GM23338 (cell line): ENCODE results near the gene ARCN1. TPM values are rescaled to one million over a fixed set of nuclear protein-coding genes. Genes with fewer than 3 reads are reported as not detected.

ENCODE experiments used
- ATAC-seq: fragments of 200-7000 bp; cut with Tn5 transposase; 3 replicates; pipeline ENCODE4 v1.9.1; 2020
- DNase-seq: peaks from one replicate; pipeline ENCODE4 v3.0.0-alpha.2; 2015; ENCODE audit warnings: low spot score
- H2AFZ ChIP-seq: fragments of 200-600 bp; sonication (generic); 2 replicates; pipeline ENCODE4 v1.8.0; 2016; ENCODE audit warnings: antibody characterized with exemption, mild to moderate bottlenecking, moderate library complexity
- H3F3A ChIP-seq: fragments of 200-600 bp; sonication (generic); replicated peaks from 2 replicates; pipeline ENCODE4 v1.8.0; 2017; ENCODE audit warnings: antibody characterized with exemption, mixed run types, low read depth
- H3K27ac ChIP-seq: fragments of 200-600 bp; sonication (generic); 2 replicates; pipeline ENCODE4 v1.6.1; 2016; ENCODE audit warnings: low read depth
- H3K27me3 ChIP-seq: fragments of 200-600 bp; sonication (generic); 2 replicates; pipeline ENCODE4 v1.8.0; 2016; ENCODE audit warnings: mild to moderate bottlenecking, mixed run types, moderate library complexity; ENCODE audit not compliant: insufficient read depth
- H3K36me3 ChIP-seq: fragments of 200-600 bp; sonication (generic); 2 replicates; pipeline ENCODE4 v1.8.0; 2016; ENCODE audit warnings: mild to moderate bottlenecking; ENCODE audit not compliant: insufficient read depth
- H3K4me1 ChIP-seq: fragments of 200-600 bp; sonication (generic); 2 replicates; pipeline ENCODE4 v1.8.0; 2016; ENCODE audit warnings: mild to moderate bottlenecking, moderate library complexity; ENCODE audit not compliant: insufficient read depth
- H3K4me2 ChIP-seq: fragments of 200-600 bp; sonication (generic); 2 replicates; pipeline ENCODE4 v1.7.1; 2017; ENCODE audit warnings: mixed run types
- H3K4me3 ChIP-seq: fragments of 200-600 bp; sonication (generic); 2 replicates; pipeline ENCODE4 v1.6.1; 2016; ENCODE audit warnings: mixed run types
- H3K79me2 ChIP-seq: fragments of 200-600 bp; sonication (generic); replicated peaks from 2 replicates; pipeline ENCODE4 v1.8.0; 2017; ENCODE audit warnings: mild to moderate bottlenecking; ENCODE audit not compliant: insufficient read depth
- H3K9me2 ChIP-seq: fragments of 200-600 bp; sonication (generic); 2 replicates; pipeline ENCODE4 v1.8.0; 2017; ENCODE audit not compliant: insufficient read depth
- H4K20me1 ChIP-seq: fragments of 200-600 bp; sonication (generic); replicated peaks from 2 replicates; pipeline ENCODE4 v1.8.0; 2017; ENCODE audit warnings: mild to moderate bottlenecking; ENCODE audit not compliant: insufficient read depth
- H3K27ac Mint-ChIP-seq: 2 replicates; pipeline ENCODE4 v1.8.0; 2020; ENCODE audit warnings: inconsistent platforms, mild to moderate bottlenecking, moderate library complexity, mixed read lengths
- H3K27me3 Mint-ChIP-seq: 3 replicates; pipeline ENCODE4 v1.8.0; 2022; ENCODE audit warnings: low read depth, mild to moderate bottlenecking, moderate library complexity, mixed read lengths, inconsistent platforms; ENCODE audit not compliant: insufficient read depth, poor library complexity
- H3K36me3 Mint-ChIP-seq: 3 replicates; pipeline ENCODE4 v1.8.0; 2021; ENCODE audit warnings: low read depth, mild to moderate bottlenecking, inconsistent platforms, moderate library complexity, mixed read lengths
- H3K4me1 Mint-ChIP-seq: 3 replicates; pipeline ENCODE4 v1.8.0; 2020; ENCODE audit warnings: mild to moderate bottlenecking, inconsistent platforms, mixed read lengths
- H3K4me3 Mint-ChIP-seq: 3 replicates; pipeline ENCODE4 v1.8.0; 2021; ENCODE audit warnings: moderate library complexity, mild to moderate bottlenecking, inconsistent platforms, mixed read lengths
- H3K9me3 Mint-ChIP-seq: 3 replicates; pipeline ENCODE4 v1.8.0; 2020; ENCODE audit warnings: moderate library complexity, mild to moderate bottlenecking, inconsistent platforms, mixed read lengths
- CREB1 ChIP-seq: fragments of 250-450 bp; sonication (Bioruptor Pico); IDR thresholded peaks from 2 replicates; pipeline ENCODE4 v1.5.0; 2020; ENCODE audit warnings: low read depth, mild to moderate bottlenecking, moderate library complexity
- CTCF ChIP-seq, 2 experiments: fragments of 200-600 bp in 1 of 2; sonication (generic) in 1 of 2; conservative IDR thresholded peaks; 2 replicates each; pipeline versions ENCODE4 v1.5.1 to v1.6.1; 2016 to 2017; ENCODE audit warnings: antibody characterized with exemption in 2 of 2, low read depth in 2 of 2, mild to moderate bottlenecking in 2 of 2, moderate library complexity in 1 of 2
- EZH2 ChIP-seq: fragments of 200-600 bp; sonication (generic); IDR thresholded peaks from one replicate; pipeline ENCODE4 v1.8.0; 2017; ENCODE audit warnings: antibody characterized with exemption, mild to moderate bottlenecking, low read depth; ENCODE audit not compliant: unreplicated experiment
- EZH2phosphoT487 ChIP-seq: fragments of 200-600 bp; sonication (generic); IDR thresholded peaks from one replicate; pipeline ENCODE4 v1.8.1; 2018; ENCODE audit warnings: antibody characterized with exemption; ENCODE audit not compliant: unreplicated experiment
- JUNB ChIP-seq: IDR thresholded peaks from one replicate; pipeline ENCODE4 v1.6.1; 2016; ENCODE audit warnings: antibody characterized with exemption; ENCODE audit not compliant: unreplicated experiment
- NANOG ChIP-seq: IDR thresholded peaks from 2 replicates; pipeline ENCODE4 v1.6.1; 2016; ENCODE audit warnings: antibody characterized with exemption, borderline replicate concordance
- POLR2AphosphoS5 ChIP-seq: IDR thresholded peaks from 2 replicates; pipeline ENCODE4 v1.6.1; 2016; ENCODE audit warnings: antibody characterized with exemption, low read depth
- STAT1 ChIP-seq: IDR thresholded peaks from one replicate; pipeline ENCODE4 v1.6.1; 2016; ENCODE audit warnings: antibody characterized with exemption; ENCODE audit not compliant: unreplicated experiment
- ZNF114 ChIP-seq: fragments of 250-450 bp; sonication (Bioruptor Pico); IDR thresholded peaks from 2 replicates; pipeline ENCODE4 v1.5.0; 2020; ENCODE audit warnings: mild to moderate bottlenecking, moderate library complexity
- ZNF331 ChIP-seq: fragments of 250-450 bp; sonication (Bioruptor Pico); IDR thresholded peaks from 2 replicates; pipeline ENCODE4 v1.5.0; 2020; ENCODE audit warnings: low read depth, mild to moderate bottlenecking, moderate library complexity
- polyA plus RNA-seq: library from polyadenylated mRNA; unstranded; fragments of >200 nt; fragmentation: Nextera tagmentation; extraction: Ambion mirVana; gene quantifications from 2 replicates; pipeline ENCODE4 v1.2.1, GENCODE V29; 2016
- total RNA-seq: library from RNA; depleted of rRNA; stranded (reverse); fragments of >200 nt; shearing (Covaris generic); gene quantifications from 2 replicates; pipeline ENCODE4 v1.2.3, GENCODE V29; 2014
- TF ChIP-seq, protein P1 (sequence below): IDR thresholded peaks from 2 replicates; pipeline ENCODE4 v1.6.1; 2016; ENCODE audit warnings: antibody characterized with exemption
- TF ChIP-seq, protein P2 (sequence below): IDR thresholded peaks from one replicate; pipeline ENCODE4 v1.6.1; 2018; ENCODE audit warnings: antibody characterized with exemption; ENCODE audit not compliant: unreplicated experiment
- TF ChIP-seq, protein P3 (sequence below): fragments of 250-450 bp; sonication (Bioruptor Pico); IDR thresholded peaks from 2 replicates; pipeline ENCODE4 v1.5.0; 2020; ENCODE audit warnings: mild to moderate bottlenecking, moderate library complexity

ARCN1 gene
- total and polyA plus RNA-seq, 2 experiments from 2014 or later: 79.9 to 106 TPM

- Histone ChIP-seq H3K27me3 (no peaks in the 10 kb centered on the region), H3K4me3 (no peak overlapping the region), H3K9me2 (no peaks in the 10 kb centered on the region), H3K4me1 (no peaks in the 10 kb centered on the region), H2AFZ (no peak overlapping the region), H3K4me2 (no peak overlapping the region), H3K27ac (no peak overlapping the region), H3K79me2 (no peaks in the 10 kb centered on the region), H3K36me3 (peaks cover 29% of the 10 kb centered on the region), H3F3A (no peaks in the 10 kb centered on the region), H4K20me1 (peaks cover 28% of the 10 kb centered on the region)
- no peak for DNase-seq
- Mint-ChIP-seq H3K4me1 (no peaks in the 10 kb centered on the region), H3K9me3 (no peaks in the 10 kb centered on the region; the same call in 2 of the 3 replicates), H3K27me3 (peaks cover 4% of the 10 kb centered on the region), H3K4me3 (no peak overlapping the region), H3K27ac (no peak overlapping the region), H3K36me3 (peaks cover 63% of the 10 kb centered on the region)
- TF ChIP-seq, protein P1, sequence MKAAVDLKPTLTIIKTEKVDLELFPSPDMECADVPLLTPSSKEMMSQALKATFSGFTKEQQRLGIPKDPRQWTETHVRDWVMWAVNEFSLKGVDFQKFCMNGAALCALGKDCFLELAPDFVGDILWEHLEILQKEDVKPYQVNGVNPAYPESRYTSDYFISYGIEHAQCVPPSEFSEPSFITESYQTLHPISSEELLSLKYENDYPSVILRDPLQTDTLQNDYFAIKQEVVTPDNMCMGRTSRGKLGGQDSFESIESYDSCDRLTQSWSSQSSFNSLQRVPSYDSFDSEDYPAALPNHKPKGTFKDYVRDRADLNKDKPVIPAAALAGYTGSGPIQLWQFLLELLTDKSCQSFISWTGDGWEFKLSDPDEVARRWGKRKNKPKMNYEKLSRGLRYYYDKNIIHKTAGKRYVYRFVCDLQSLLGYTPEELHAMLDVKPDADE: no peak
- TF ChIP-seq CREB1 (no peak), JUNB (no peak), ZNF331 (CRISPR knock-in tag) (no peak), CTCF (conservative IDR thresholded peaks at IDR 0.05; ENCODE audit: low read depth in 2 of 2) (no peak), STAT1 (no peak), POLR2AphosphoS5 (no peak), EZH2phosphoT487 (no peak), NANOG (no peak), EZH2 (no peak), ZNF114 (CRISPR knock-in tag) (no peak)
- TF ChIP-seq, protein P2, sequence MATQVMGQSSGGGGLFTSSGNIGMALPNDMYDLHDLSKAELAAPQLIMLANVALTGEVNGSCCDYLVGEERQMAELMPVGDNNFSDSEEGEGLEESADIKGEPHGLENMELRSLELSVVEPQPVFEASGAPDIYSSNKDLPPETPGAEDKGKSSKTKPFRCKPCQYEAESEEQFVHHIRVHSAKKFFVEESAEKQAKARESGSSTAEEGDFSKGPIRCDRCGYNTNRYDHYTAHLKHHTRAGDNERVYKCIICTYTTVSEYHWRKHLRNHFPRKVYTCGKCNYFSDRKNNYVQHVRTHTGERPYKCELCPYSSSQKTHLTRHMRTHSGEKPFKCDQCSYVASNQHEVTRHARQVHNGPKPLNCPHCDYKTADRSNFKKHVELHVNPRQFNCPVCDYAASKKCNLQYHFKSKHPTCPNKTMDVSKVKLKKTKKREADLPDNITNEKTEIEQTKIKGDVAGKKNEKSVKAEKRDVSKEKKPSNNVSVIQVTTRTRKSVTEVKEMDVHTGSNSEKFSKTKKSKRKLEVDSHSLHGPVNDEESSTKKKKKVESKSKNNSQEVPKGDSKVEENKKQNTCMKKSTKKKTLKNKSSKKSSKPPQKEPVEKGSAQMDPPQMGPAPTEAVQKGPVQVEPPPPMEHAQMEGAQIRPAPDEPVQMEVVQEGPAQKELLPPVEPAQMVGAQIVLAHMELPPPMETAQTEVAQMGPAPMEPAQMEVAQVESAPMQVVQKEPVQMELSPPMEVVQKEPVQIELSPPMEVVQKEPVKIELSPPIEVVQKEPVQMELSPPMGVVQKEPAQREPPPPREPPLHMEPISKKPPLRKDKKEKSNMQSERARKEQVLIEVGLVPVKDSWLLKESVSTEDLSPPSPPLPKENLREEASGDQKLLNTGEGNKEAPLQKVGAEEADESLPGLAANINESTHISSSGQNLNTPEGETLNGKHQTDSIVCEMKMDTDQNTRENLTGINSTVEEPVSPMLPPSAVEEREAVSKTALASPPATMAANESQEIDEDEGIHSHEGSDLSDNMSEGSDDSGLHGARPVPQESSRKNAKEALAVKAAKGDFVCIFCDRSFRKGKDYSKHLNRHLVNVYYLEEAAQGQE: no peak
- TF ChIP-seq, protein P3, sequence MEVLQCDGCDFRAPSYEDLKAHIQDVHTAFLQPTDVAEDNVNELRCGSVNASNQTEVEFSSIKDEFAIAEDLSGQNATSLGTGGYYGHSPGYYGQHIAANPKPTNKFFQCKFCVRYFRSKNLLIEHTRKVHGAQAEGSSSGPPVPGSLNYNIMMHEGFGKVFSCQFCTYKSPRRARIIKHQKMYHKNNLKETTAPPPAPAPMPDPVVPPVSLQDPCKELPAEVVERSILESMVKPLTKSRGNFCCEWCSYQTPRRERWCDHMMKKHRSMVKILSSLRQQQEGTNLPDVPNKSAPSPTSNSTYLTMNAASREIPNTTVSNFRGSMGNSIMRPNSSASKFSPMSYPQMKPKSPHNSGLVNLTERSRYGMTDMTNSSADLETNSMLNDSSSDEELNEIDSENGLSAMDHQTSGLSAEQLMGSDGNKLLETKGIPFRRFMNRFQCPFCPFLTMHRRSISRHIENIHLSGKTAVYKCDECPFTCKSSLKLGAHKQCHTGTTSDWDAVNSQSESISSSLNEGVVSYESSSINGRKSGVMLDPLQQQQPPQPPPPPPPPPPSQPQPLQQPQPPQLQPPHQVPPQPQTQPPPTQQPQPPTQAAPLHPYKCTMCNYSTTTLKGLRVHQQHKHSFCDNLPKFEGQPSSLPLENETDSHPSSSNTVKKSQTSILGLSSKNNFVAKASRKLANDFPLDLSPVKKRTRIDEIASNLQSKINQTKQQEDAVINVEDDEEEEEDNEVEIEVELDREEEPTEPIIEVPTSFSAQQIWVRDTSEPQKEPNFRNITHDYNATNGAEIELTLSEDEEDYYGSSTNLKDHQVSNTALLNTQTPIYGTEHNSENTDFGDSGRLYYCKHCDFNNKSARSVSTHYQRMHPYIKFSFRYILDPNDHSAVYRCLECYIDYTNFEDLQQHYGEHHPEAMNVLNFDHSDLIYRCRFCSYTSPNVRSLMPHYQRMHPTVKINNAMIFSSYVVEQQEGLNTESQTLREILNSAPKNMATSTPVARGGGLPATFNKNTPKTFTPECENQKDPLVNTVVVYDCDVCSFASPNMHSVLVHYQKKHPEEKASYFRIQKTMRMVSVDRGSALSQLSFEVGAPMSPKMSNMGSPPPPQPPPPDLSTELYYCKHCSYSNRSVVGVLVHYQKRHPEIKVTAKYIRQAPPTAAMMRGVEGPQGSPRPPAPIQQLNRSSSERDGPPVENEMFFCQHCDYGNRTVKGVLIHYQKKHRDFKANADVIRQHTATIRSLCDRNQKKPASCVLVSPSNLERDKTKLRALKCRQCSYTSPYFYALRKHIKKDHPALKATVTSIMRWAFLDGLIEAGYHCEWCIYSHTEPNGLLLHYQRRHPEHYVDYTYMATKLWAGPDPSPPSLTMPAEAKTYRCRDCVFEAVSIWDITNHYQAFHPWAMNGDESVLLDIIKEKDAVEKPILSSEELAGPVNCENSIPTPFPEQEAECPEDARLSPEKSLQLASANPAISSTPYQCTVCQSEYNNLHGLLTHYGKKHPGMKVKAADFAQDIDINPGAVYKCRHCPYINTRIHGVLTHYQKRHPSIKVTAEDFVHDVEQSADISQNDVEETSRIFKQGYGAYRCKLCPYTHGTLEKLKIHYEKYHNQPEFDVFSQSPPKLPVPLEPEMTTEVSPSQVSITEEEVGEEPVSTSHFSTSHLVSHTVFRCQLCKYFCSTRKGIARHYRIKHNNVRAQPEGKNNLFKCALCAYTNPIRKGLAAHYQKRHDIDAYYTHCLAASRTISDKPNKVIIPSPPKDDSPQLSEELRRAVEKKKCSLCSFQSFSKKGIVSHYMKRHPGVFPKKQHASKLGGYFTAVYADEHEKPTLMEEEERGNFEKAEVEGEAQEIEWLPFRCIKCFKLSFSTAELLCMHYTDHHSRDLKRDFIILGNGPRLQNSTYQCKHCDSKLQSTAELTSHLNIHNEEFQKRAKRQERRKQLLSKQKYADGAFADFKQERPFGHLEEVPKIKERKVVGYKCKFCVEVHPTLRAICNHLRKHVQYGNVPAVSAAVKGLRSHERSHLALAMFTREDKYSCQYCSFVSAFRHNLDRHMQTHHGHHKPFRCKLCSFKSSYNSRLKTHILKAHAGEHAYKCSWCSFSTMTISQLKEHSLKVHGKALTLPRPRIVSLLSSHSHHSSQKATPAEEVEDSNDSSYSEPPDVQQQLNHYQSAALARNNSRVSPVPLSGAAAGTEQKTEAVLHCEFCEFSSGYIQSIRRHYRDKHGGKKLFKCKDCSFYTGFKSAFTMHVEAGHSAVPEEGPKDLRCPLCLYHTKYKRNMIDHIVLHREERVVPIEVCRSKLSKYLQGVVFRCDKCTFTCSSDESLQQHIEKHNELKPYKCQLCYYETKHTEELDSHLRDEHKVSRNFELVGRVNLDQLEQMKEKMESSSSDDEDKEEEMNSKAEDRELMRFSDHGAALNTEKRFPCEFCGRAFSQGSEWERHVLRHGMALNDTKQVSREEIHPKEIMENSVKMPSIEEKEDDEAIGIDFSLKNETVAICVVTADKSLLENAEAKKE: no peak
- no peak for ATAC-seq
Observed at GRCh38 chr11:118646393-118646792, 74.2 kb downstream of the ARCN1 start.
